ENCODE results near the gene MUC5B. TPM values are rescaled to one million over a fixed set of nuclear protein-coding genes. Genes with fewer than 3 reads are reported as not detected.

Gene MUC5B
- total RNA-seq, 1 donor from 2014 or later, result 0.25 TPM

DNA sequence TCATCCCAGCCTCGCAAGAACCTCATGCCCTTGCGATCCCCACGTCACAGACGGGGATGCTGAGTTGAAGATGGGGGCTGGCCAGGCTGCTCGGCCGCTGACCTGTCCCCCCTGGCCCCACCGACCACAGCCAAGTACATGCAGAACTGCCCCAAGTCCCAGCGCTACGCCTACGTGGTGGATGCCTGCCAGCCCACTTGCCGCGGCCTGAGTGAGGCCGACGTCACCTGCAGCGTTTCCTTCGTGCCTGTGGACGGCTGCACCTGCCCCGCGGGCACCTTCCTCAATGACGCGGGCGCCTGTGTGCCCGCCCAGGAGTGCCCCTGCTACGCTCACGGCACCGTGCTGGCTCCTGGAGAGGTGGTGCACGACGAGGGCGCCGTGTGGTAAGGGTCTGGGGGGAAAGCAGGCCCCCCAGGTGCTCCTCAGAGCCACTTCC, 10.0 kb downstream of the MUC5B start:
- Histone ChIP-seq H3K9me3 (no peaks in the 10 kb centered on the region), H3K4me3 (no peak overlapping the region), H3K27me3 (no peaks in the 10 kb centered on the region), H3K27ac (no peak overlapping the region), H3K36me3 (no peaks in the 10 kb centered on the region), H3K4me1 (no peaks in the 10 kb centered on the region)
- TF ChIP-seq POLR2A (IDR thresholded peaks at IDR 0.05) (no peak), POLR2AphosphoS5 (IDR thresholded peaks at IDR 0.05; ENCODE audit: insufficient read depth in 1 of 2, low read depth in 1 of 2) (no peak)
- TF ChIP-seq, protein P1, sequence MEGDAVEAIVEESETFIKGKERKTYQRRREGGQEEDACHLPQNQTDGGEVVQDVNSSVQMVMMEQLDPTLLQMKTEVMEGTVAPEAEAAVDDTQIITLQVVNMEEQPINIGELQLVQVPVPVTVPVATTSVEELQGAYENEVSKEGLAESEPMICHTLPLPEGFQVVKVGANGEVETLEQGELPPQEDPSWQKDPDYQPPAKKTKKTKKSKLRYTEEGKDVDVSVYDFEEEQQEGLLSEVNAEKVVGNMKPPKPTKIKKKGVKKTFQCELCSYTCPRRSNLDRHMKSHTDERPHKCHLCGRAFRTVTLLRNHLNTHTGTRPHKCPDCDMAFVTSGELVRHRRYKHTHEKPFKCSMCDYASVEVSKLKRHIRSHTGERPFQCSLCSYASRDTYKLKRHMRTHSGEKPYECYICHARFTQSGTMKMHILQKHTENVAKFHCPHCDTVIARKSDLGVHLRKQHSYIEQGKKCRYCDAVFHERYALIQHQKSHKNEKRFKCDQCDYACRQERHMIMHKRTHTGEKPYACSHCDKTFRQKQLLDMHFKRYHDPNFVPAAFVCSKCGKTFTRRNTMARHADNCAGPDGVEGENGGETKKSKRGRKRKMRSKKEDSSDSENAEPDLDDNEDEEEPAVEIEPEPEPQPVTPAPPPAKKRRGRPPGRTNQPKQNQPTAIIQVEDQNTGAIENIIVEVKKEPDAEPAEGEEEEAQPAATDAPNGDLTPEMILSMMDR (IDR thresholded peaks at IDR 0.05), result no peak
- no peak for DNase-seq (ENCODE audit: extremely low spot score in 2 of 2)
- intact Hi-C loops (cut with DNase I), result no loop called here

DNA sequence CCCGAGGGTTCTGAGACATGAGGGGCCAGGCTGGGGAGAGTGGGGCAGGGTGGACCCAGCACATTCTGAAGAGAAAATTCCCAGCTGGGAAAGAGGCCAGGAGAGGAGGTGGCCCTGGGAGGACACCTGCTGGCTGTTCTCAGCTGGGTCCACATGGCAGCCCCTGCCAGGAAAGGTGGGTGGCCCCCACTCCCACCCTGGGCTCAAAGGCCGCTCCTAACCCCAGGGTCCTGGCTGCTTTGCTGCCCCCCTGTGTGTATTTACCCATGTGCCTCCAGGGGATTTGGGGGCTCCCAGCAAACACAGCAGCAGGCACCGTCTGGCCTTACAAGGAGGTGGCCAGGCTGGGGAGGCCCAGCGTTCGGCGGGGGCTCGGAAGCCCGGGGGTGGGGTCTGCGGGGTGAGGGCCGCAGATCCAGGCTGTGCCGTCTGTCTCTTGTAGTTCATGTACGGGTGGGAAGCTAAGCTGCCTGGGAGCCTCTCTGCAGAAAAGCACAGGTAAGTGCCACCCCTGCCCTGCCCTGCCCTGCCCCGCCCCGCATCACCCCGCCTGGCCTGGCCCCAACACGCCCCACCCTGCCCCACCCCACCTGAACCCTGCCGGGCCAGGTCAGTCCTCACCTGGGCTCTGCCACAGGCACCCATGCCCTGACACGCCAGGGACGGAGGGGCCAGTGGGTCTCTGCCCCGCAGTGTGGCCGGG, 10.6 kb downstream of the MUC5B start:
- Histone ChIP-seq H3K4me3 (no peak overlapping the region), H3K4me1 (no peaks in the 10 kb centered on the region), H3K36me3 (no peaks in the 10 kb centered on the region), H3K27ac (no peak overlapping the region), H3K9me3 (no peaks in the 10 kb centered on the region), H3K27me3 (no peaks in the 10 kb centered on the region)
- intact Hi-C loops (cut with DNase I), result no loop called here
- TF ChIP-seq POLR2A (IDR thresholded peaks at IDR 0.05) (no peak), POLR2AphosphoS5 (IDR thresholded peaks at IDR 0.05; ENCODE audit: insufficient read depth in 1 of 2, low read depth in 1 of 2) (no peak)
- TF ChIP-seq, protein P1 (IDR thresholded peaks at IDR 0.05), result no peak
- no peak for DNase-seq (ENCODE audit: extremely low spot score in 2 of 2)

DNA sequence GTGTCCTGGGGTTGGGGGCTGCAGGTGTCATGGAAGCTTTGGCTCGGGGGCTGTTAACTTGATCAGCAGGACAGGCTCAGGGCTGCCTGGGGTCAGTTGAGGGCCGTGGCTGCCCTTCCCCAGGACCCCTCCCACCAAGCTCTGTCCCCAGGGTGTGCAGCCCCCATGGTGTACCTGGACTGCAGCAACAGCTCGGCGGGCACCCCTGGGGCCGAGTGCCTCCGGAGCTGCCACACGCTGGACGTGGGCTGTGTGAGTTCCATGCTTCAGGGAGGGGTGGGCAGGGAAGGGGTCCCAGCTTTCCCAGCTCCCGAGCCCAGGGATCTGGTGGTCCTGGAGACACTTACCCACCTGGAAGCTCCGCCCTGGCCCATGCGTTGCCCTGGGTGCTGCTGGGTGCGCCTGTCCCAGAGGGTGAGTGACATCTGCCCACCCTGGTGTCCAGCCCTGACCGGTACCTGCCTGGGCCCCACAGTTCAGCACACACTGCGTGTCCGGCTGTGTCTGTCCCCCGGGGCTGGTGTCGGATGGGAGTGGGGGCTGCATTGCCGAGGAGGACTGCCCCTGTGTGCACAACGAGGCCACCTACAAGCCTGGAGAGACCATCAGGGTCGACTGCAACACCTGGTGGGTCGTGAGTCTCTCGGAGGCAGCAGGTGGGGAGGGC, 11.3 kb downstream of the MUC5B start:
- H3K36me3 ChIP-seq, result no peaks in the 10 kb centered on the region
- H3K27me3 ChIP-seq, result no peaks in the 10 kb centered on the region
- no peak overlapping the region for H3K4me3 ChIP-seq
- intact Hi-C loops (cut with DNase I), result no loop called here
- TF ChIP-seq POLR2A (IDR thresholded peaks at IDR 0.05), result no peak
- TF ChIP-seq POLR2AphosphoS5 (IDR thresholded peaks at IDR 0.05; ENCODE audit: insufficient read depth in 1 of 2, low read depth in 1 of 2), result no peak
- TF ChIP-seq, protein P1 (IDR thresholded peaks at IDR 0.05), result no peak
- H3K4me1 ChIP-seq, result no peaks in the 10 kb centered on the region
- H3K9me3 ChIP-seq, result no peaks in the 10 kb centered on the region
- no peak overlapping the region for H3K27ac ChIP-seq
- DNase-seq (ENCODE audit: extremely low spot score in 2 of 2), result no peak

DNA sequence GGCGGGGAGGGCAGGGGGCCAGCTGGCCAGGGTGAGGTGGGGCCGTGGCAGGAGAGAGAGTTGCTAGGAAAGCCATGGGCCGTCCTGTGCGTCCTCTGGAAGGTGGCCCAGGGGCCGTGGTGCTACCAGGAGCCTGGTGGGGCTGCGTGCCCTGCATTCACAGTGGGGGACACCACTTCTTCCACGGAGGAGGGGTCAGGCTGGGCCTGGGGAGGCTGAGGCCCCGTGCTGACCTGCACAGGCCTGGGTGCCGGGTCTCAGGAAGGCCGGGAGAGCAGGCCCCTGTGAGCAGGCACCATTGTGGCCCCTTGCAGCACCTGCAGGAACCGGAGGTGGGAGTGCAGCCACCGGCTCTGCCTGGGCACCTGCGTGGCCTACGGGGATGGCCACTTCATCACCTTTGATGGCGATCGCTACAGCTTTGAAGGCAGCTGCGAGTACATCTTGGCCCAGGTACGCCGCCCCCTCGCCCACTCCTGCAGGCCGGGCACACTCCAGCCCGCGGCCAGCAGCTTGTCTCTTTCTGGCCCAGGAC, 12.0 kb downstream of the MUC5B start:
- DNase-seq (ENCODE audit: extremely low spot score in 2 of 2), result no peak

More for the DNA sequence above, 12.0 kb downstream of the MUC5B start:
- no peaks in the 10 kb centered on the region for H3K4me1 ChIP-seq
- H3K27ac ChIP-seq, result no peak overlapping the region
- no peak overlapping the region for H3K4me3 ChIP-seq
- intact Hi-C loops (cut with DNase I), result no loop called here
- H3K36me3 ChIP-seq, result no peaks in the 10 kb centered on the region
- H3K9me3 ChIP-seq, result no peaks in the 10 kb centered on the region
- H3K27me3 ChIP-seq, result no peaks in the 10 kb centered on the region
- TF ChIP-seq POLR2A (IDR thresholded peaks at IDR 0.05) (no peak), POLR2AphosphoS5 (IDR thresholded peaks at IDR 0.05; ENCODE audit: insufficient read depth in 1 of 2, low read depth in 1 of 2) (no peak)
- TF ChIP-seq, protein P1 (IDR thresholded peaks at IDR 0.05), result no peak

Data from vagina (tissue), 2 donors.